Measurements from ENCODE around the gene KLRC2.

GRCh38 chr12:10405294-10405693, 30.5 kb downstream of the KLRC2 start:
- TF ChIP-seq CTCF (IDR thresholded peaks at IDR 0.05): no peak
- TF ChIP-seq POLR2AphosphoS5 (IDR thresholded peaks at IDR 0.05): no peak
- TF ChIP-seq POLR2A (IDR thresholded peaks at IDR 0.05; ENCODE audit: low read depth): no peak

Data from esophagus muscularis mucosa (tissue), 3 donors.